ENCODE measurements around the gene DCAF7.

DCAF7 gene

GRCh38 chr17:63547083-63547523 is 3.2 kb upstream of the DCAF7 start:
- Histone ChIP-seq H3K4me3 (ENCODE audit: low read depth, low read length) (no peak overlapping the region), H3K4me1 (no peaks in the 10 kb centered on the region), H3K36me3 (ENCODE audit: control insufficient read depth, insufficient read depth, low read length) (no peaks in the 10 kb centered on the region), H3K27me3 (ENCODE audit: control insufficient read depth, insufficient read depth, low read length) (no peaks in the 10 kb centered on the region), H3K4me2 (ENCODE audit: low read length) (no peak overlapping the region), H3K9me3 (ENCODE audit: control insufficient read depth, low read length) (no peaks in the 10 kb centered on the region), H3K27ac (no peak overlapping the region), H3K9ac (no peak overlapping the region), H2AFZ (no peak overlapping the region), H3K79me2 (peaks cover 7% of the 10 kb centered on the region)
- TF ChIP-seq CTCF (IDR thresholded peaks at IDR 0.05), result no peak

DNA sequence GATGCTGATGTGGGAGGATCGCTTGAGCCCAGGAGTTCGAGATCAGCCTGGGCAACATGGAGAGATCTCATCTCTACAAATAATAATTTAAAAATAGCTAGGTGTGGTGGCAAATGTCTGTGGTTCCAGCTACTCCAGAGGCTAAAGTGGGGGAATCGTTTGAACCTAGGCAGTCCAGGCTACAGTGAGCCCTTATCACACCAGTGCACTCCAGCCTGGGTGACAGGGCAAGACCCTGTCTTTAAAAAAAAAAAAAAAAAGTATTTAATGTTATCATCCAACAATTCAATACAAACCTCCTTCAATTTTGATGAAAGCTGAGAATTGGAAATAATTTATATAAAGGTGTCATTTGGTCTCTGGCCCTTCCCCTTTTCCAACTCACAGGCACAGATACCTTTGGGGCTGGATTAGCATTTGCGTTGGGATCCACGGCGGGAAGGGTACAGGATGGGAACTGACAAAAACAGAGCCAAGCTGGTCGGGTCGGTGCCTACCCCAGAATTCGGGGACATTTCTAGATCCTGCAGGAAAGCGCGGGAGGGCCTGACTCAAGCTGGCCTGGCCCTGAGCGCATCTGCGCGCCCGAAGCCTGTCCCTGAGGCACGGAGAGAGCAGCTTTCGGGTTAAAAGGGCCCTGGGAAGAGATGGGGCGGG is 860 bp upstream of the DCAF7 start:
- Histone ChIP-seq H3K9me3 (ENCODE audit: control insufficient read depth, low read length) (no peaks in the 10 kb centered on the region), H3K27ac (peak overlapping the region; percentile 55), H3K4me2 (ENCODE audit: low read length) (peak overlapping the region; percentile 91), H3K4me3 (ENCODE audit: low read depth, low read length) (peak overlapping the region; percentile 92), H3K79me2 (peaks cover 29% of the 10 kb centered on the region), H3K27me3 (ENCODE audit: control insufficient read depth, insufficient read depth, low read length) (no peaks in the 10 kb centered on the region), H3K9ac (peak overlapping the region; percentile 16), H3K36me3 (ENCODE audit: control insufficient read depth, insufficient read depth, low read length) (no peaks in the 10 kb centered on the region), H2AFZ (peak overlapping the region; percentile 70), H3K4me1 (peaks cover 4% of the 10 kb centered on the region)
- no peak for TF ChIP-seq CTCF (IDR thresholded peaks at IDR 0.05)

GRCh38 chr17:63550817-63551639 is 751 bp downstream of the DCAF7 start:
- Histone ChIP-seq H3K4me1 (peaks cover 4% of the 10 kb centered on the region), H3K4me3 (ENCODE audit: low read depth, low read length) (peak overlapping the region; percentile 92), H3K27ac (peak overlapping the region; percentile 83), H3K9me3 (ENCODE audit: control insufficient read depth, low read length) (no peaks in the 10 kb centered on the region), H3K4me2 (ENCODE audit: low read length) (peak overlapping the region; percentile 74), H3K27me3 (ENCODE audit: control insufficient read depth, insufficient read depth, low read length) (no peaks in the 10 kb centered on the region), H2AFZ (peak overlapping the region; percentile 88), H3K79me2 (peaks cover 45% of the 10 kb centered on the region), H3K36me3 (ENCODE audit: control insufficient read depth, insufficient read depth, low read length) (no peaks in the 10 kb centered on the region), H3K9ac (peak overlapping the region; percentile 75)
- no peak for TF ChIP-seq CTCF (IDR thresholded peaks at IDR 0.05)

- no peak overlapping the region for H3K27ac ChIP-seq
- no peak overlapping the region for H3K9ac ChIP-seq
- H3K4me1 ChIP-seq, result peaks cover 5% of the 10 kb centered on the region
- H3K4me2 ChIP-seq (ENCODE audit: low read length), result peak overlapping the region; percentile 61
- TF ChIP-seq CTCF (IDR thresholded peaks at IDR 0.05), result no peak
- H3K79me2 ChIP-seq, result peaks cover 57% of the 10 kb centered on the region
- H3K27me3 ChIP-seq (ENCODE audit: control insufficient read depth, insufficient read depth, low read length), result no peaks in the 10 kb centered on the region
- H3K9me3 ChIP-seq (ENCODE audit: control insufficient read depth, low read length), result no peaks in the 10 kb centered on the region
- no peaks in the 10 kb centered on the region for H3K36me3 ChIP-seq (ENCODE audit: control insufficient read depth, insufficient read depth, low read length)
- peak overlapping the region; percentile 42 for H3K4me3 ChIP-seq (ENCODE audit: low read depth, low read length)
- H2AFZ ChIP-seq, result no peak overlapping the region
Measured at GRCh38 chr17:63552211-63552610, 1.9 kb downstream of the DCAF7 start.
